Measurements from ENCODE around the gene SYT13.

- no peak for TF ChIP-seq CTCF (IDR thresholded peaks at IDR 0.05; ENCODE audit: low read depth, low read length)
- TF ChIP-seq EZH2phosphoT487 (IDR thresholded peaks at IDR 0.05; ENCODE audit: low read depth): no peak
Measured at GRCh38 chr11:45213717-45214116, 72.4 kb downstream of the SYT13 start.

Data from OCI-LY3 (cell line).